WTC11 (cell line): Measurements from ENCODE around the gene MICAL2. TPM values are rescaled to one million over a fixed set of nuclear protein-coding genes. Genes with fewer than 3 reads are reported as not detected.

ENCODE experiments used
- ATAC-seq: fragments of 200-7000 bp; cut with Tn5 transposase; 2 replicates; pipeline ENCODE4 v1.10.0; 2021; ENCODE audit warnings: mild to moderate bottlenecking, moderate library complexity
- CTCF ChIA-PET: fragments of 300-600 bp; sonication (Branson Sonifier 250); formaldehyde crosslinking; loops from one replicate; lab custom pipeline; 2021; ENCODE audit warnings: antibody characterized with exemption; lab: Charles Lee
- POLR2A ChIA-PET: fragments of 350-600 bp; sonication (Branson Sonifier 250); formaldehyde crosslinking; loops from one replicate; lab custom pipeline; 2021; ENCODE audit warnings: antibody characterized with exemption; lab: Charles Lee
- DNase-seq: peaks from one replicate; pipeline ENCODE4 v3.0.0; 2021; ENCODE audit warnings: low spot score
- H3K27ac Mint-ChIP-seq: 2 replicates; pipeline ENCODE4 v1.8.0; 2021; ENCODE audit warnings: mixed read lengths
- H3K27me3 Mint-ChIP-seq: 2 replicates; pipeline ENCODE4 v1.8.0; 2021; ENCODE audit warnings: low read depth, mild to moderate bottlenecking, moderate library complexity, mixed read lengths
- H3K36me3 Mint-ChIP-seq: 2 replicates; pipeline ENCODE4 v1.8.0; 2021; ENCODE audit warnings: mixed read lengths
- H3K4me1 Mint-ChIP-seq: 2 replicates; pipeline ENCODE4 v1.8.0; 2022; ENCODE audit warnings: mixed read lengths
- H3K4me3 Mint-ChIP-seq: 2 replicates; pipeline ENCODE4 v1.8.0; 2021; ENCODE audit warnings: mild to moderate bottlenecking, moderate library complexity, mixed read lengths
- H3K9me3 Mint-ChIP-seq: 2 replicates; pipeline ENCODE4 v1.8.0; 2021; ENCODE audit warnings: mixed read lengths
- AR ChIP-seq: fragments of 250-450 bp; sonication (Bioruptor Pico); IDR thresholded peaks from 2 replicates; pipeline ENCODE4 v1.9.0; 2021; ENCODE audit warnings: mild to moderate bottlenecking
- ARID4B ChIP-seq: sonication (generic); formaldehyde crosslinking; IDR thresholded peaks from 2 replicates; pipeline ENCODE4 v1.8.0; 2023; ENCODE audit warnings: missing genetic modification reagents, mild to moderate bottlenecking, borderline replicate concordance
- CREB1 ChIP-seq: sonication (generic); formaldehyde crosslinking; IDR thresholded peaks from 2 replicates; pipeline ENCODE4 v1.8.0; 2023; ENCODE audit warnings: mild to moderate bottlenecking, missing genetic modification reagents
- CREM ChIP-seq: sonication (generic); formaldehyde crosslinking; IDR thresholded peaks from 2 replicates; pipeline ENCODE4 v1.8.1; 2022; ENCODE audit warnings: mild to moderate bottlenecking, missing genetic modification reagents, moderate library complexity
- E2F5 ChIP-seq: sonication (generic); formaldehyde crosslinking; IDR thresholded peaks from 2 replicates; pipeline ENCODE4 v1.8.1; 2022; ENCODE audit warnings: mild to moderate bottlenecking, moderate library complexity, missing genetic modification reagents
- ETV6 ChIP-seq: sonication (generic); formaldehyde crosslinking; IDR thresholded peaks from 2 replicates; pipeline ENCODE4 v1.8.1; 2022; ENCODE audit warnings: mild to moderate bottlenecking, missing genetic modification reagents
- GTF2I ChIP-seq: fragments of 250-450 bp; sonication (Bioruptor Pico); conservative IDR thresholded peaks from 2 replicates; pipeline ENCODE4 v1.4.0; 2021; ENCODE audit warnings: mild to moderate bottlenecking
- KAT7 ChIP-seq: sonication (generic); formaldehyde crosslinking; IDR thresholded peaks from 2 replicates; pipeline ENCODE4 v1.8.1; 2023; ENCODE audit warnings: missing genetic modification reagents, mild to moderate bottlenecking, borderline replicate concordance
- NFE2L1 ChIP-seq: sonication (generic); formaldehyde crosslinking; IDR thresholded peaks from 2 replicates; pipeline ENCODE4 v1.8.1; 2023; ENCODE audit warnings: missing genetic modification reagents
- NR3C1 ChIP-seq: sonication (generic); formaldehyde crosslinking; conservative IDR thresholded peaks from 2 replicates; pipeline ENCODE4 v1.8.1; 2023; ENCODE audit warnings: low read depth, mild to moderate bottlenecking, missing genetic modification reagents
- OVOL2 ChIP-seq: fragments of 250-450 bp; sonication (Bioruptor Pico); IDR thresholded peaks from 2 replicates; pipeline ENCODE4 v1.9.0; 2021; ENCODE audit warnings: mild to moderate bottlenecking, borderline replicate concordance
- PRRX2 ChIP-seq: fragments of 250-450 bp; sonication (Bioruptor Pico); IDR thresholded peaks from 2 replicates; pipeline ENCODE4 v1.8.0; 2021; ENCODE audit warnings: mild to moderate bottlenecking
- SMAD4 ChIP-seq: sonication (generic); formaldehyde crosslinking; IDR thresholded peaks from 2 replicates; pipeline ENCODE4 v1.8.0; 2022; ENCODE audit warnings: mild to moderate bottlenecking, missing genetic modification reagents
- USF1 ChIP-seq: sonication (generic); formaldehyde crosslinking; IDR thresholded peaks from 2 replicates; pipeline ENCODE4 v1.8.0; 2022; ENCODE audit warnings: mild to moderate bottlenecking, missing genetic modification reagents
- ZNF317 ChIP-seq: sonication (generic); formaldehyde crosslinking; IDR thresholded peaks from 2 replicates; pipeline ENCODE4 v1.8.1; 2023; ENCODE audit warnings: low read depth, mild to moderate bottlenecking, moderate library complexity, missing genetic modification reagents, borderline replicate concordance
- ZNF532 ChIP-seq: fragments of 250-450 bp; sonication (Bioruptor Pico); IDR thresholded peaks from 2 replicates; pipeline ENCODE4 v1.9.0; 2021; ENCODE audit warnings: mild to moderate bottlenecking, borderline replicate concordance
- total RNA-seq: library from RNA; stranded (reverse); gene quantifications from 3 replicates; pipeline ENCODE4 v1.2.3, GENCODE V29; 2021
- TF ChIP-seq, protein P1 (sequence below): sonication (generic); formaldehyde crosslinking; IDR thresholded peaks from 2 replicates; pipeline ENCODE4 v1.8.1; 2022; ENCODE audit warnings: low read depth, mild to moderate bottlenecking, moderate library complexity, missing genetic modification reagents, borderline replicate concordance
- TF ChIP-seq, protein P2 (sequence below): fragments of 250-450 bp; sonication (Bioruptor Pico); IDR thresholded peaks from 2 replicates; pipeline ENCODE4 v1.9.0; 2021; ENCODE audit warnings: mild to moderate bottlenecking

The MICAL2 gene
- total RNA-seq, 1 experiment from 2014 or later: 3.1 TPM

DNA sequence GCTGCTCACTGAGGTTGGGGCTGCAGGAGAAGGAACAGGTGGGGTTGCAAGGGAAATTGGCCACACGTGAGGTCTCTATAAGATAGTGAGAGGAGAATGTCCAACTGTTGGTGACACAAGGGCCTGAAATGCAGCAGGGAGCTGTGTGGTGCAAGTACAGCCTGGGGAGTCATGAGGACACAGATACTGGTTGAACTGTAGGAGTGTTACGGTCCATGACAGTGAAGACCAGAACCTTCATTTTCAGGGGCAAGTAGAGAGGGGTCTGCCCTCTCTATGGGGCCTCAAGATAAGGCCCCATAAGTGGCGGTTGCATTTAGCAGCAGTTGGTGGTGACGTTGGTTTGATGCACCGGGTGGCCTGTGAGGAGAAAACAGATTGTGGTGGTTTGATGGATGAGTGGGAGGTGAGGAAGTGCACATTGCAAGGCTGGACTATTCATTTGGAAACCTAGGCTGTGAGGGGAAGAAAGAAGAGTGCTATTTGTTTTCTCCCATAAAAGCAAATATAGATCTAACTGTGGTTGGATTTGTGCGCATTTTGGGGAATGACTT is 39.4 kb downstream of the MICAL2 start:
- no peak for ATAC-seq
- no peak for DNase-seq
- Mint-ChIP-seq H3K36me3 (no peaks in the 10 kb centered on the region), H3K4me3 (no peak overlapping the region), H3K27me3 (no peaks in the 10 kb centered on the region; the same call in 1 of the 2 replicates), H3K4me1 (no peaks in the 10 kb centered on the region), H3K9me3 (no peaks in the 10 kb centered on the region), H3K27ac (no peak overlapping the region)
- ChIA-PET CTCF (no interaction called here), POLR2A (no interaction called here)
- TF ChIP-seq ZNF317 (CRISPR knock-in tag) (no peak), USF1 (CRISPR knock-in tag) (no peak), E2F5 (CRISPR knock-in tag) (no peak), CREM (CRISPR knock-in tag) (no peak)

GRCh38 chr11:12150831-12151382 is 40.5 kb downstream of the MICAL2 start:
- ATAC-seq: no peak
- CTCF ChIA-PET: no interaction called here
- no peaks in the 10 kb centered on the region for H3K36me3 Mint-ChIP-seq
- TF ChIP-seq ARID4B: no peak
- TF ChIP-seq SMAD4: no peak
- TF ChIP-seq NR3C1 (CRISPR knock-in tag): no peak
- no peak for TF ChIP-seq AR (CRISPR knock-in tag)
- no peak for TF ChIP-seq PRRX2
- TF ChIP-seq CREB1: no peak
- TF ChIP-seq ETV6 (CRISPR knock-in tag): no peak
- TF ChIP-seq OVOL2 (CRISPR knock-in tag): no peak
- no peak for TF ChIP-seq GTF2I
- TF ChIP-seq NFE2L1 (CRISPR knock-in tag): no peak
- TF ChIP-seq, protein P1, sequence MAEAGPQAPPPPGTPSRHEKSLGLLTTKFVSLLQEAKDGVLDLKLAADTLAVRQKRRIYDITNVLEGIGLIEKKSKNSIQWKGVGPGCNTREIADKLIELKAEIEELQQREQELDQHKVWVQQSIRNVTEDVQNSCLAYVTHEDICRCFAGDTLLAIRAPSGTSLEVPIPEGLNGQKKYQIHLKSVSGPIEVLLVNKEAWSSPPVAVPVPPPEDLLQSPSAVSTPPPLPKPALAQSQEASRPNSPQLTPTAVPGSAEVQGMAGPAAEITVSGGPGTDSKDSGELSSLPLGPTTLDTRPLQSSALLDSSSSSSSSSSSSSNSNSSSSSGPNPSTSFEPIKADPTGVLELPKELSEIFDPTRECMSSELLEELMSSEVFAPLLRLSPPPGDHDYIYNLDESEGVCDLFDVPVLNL (CRISPR knock-in tag): no peak
- TF ChIP-seq, protein P2, sequence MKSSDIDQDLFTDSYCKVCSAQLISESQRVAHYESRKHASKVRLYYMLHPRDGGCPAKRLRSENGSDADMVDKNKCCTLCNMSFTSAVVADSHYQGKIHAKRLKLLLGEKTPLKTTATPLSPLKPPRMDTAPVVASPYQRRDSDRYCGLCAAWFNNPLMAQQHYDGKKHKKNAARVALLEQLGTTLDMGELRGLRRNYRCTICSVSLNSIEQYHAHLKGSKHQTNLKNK (CRISPR knock-in tag): no peak
- no peak for TF ChIP-seq KAT7 (CRISPR knock-in tag)
- TF ChIP-seq USF1 (CRISPR knock-in tag): no peak
- TF ChIP-seq ZNF532 (CRISPR knock-in tag): no peak

More at GRCh38 chr11:12150831-12151382, 40.5 kb downstream of the MICAL2 start:
- no peaks in the 10 kb centered on the region; the same call in 1 of the 2 replicates for H3K27me3 Mint-ChIP-seq
- POLR2A ChIA-PET: interaction anchor here (0.6 kb wide), 1 partner anchor 24 kb away, joined by 3 read pairs; no protein-coding TSS in a partner anchor
- no peaks in the 10 kb centered on the region for H3K9me3 Mint-ChIP-seq
- no peak overlapping the region for H3K4me3 Mint-ChIP-seq
- no peak for DNase-seq
- no peaks in the 10 kb centered on the region for H3K4me1 Mint-ChIP-seq
- no peak overlapping the region for H3K27ac Mint-ChIP-seq
